ENCODE results near the gene UBE2O.

DNA sequence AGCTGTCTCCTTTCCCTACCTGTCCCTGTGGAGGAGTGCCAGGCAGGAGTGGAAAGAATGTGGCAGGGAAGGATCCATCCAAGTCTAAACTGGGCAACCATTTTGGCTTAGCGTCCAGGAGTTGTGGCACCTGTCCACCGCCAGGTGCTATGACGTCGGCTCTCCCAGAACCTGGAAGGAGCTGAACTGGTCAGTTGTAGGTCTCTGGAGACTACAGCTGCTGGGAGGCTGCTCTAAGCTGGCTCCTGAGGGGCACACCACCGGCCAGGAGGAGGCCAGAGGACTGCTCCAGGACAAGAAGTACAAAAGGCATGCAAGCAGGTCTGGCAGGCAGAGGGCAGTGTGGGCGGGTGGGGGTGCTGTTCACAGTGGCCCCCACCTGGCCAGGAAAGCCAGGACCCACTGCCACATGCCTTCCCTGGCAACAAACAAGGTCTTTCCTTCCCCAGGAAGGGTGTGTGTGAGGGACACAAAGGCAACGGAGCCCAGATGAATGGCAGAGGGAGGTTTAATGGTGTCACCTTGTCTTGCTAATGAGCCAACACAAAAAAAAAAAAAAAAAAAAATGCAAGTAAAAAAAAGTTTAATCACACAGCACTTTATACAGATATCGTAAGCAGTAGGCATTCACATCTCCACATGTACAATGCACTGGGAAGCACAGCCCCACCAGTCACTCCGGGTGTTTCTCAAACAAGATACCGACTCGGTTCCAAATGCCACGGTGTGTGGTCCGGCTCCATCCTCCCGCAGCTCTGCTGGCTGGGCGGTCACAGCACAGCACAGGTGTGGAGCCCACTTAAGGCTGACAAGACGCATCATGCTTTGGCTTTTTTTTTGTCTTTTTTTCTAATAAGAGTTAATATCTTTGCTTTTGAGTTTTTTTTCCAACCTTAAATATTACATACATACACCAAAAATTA is 63.7 kb downstream of the UBE2O start:
- TF ChIP-seq, protein P1, sequence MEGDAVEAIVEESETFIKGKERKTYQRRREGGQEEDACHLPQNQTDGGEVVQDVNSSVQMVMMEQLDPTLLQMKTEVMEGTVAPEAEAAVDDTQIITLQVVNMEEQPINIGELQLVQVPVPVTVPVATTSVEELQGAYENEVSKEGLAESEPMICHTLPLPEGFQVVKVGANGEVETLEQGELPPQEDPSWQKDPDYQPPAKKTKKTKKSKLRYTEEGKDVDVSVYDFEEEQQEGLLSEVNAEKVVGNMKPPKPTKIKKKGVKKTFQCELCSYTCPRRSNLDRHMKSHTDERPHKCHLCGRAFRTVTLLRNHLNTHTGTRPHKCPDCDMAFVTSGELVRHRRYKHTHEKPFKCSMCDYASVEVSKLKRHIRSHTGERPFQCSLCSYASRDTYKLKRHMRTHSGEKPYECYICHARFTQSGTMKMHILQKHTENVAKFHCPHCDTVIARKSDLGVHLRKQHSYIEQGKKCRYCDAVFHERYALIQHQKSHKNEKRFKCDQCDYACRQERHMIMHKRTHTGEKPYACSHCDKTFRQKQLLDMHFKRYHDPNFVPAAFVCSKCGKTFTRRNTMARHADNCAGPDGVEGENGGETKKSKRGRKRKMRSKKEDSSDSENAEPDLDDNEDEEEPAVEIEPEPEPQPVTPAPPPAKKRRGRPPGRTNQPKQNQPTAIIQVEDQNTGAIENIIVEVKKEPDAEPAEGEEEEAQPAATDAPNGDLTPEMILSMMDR (conservative IDR thresholded peaks at IDR 0.05; ENCODE audit: low read depth in 2 of 2), result peak in 1 of 2 experiments; percentile 38; a peak in 3 of 4 replicates
- no peak for TF ChIP-seq POLR2AphosphoS5 (IDR thresholded peaks at IDR 0.05; ENCODE audit: low read depth)

All from GM23338 (cell line).